ENCODE results near the gene MSI1. TPM values are rescaled to one million over a fixed set of nuclear protein-coding genes. Genes with fewer than 3 reads are reported as not detected.

The MSI1 gene
- total RNA-seq, 1 experiment from 2014 or later: 26.0 TPM

GRCh38 chr12:120347766-120348165 lies 21.2 kb downstream of the MSI1 start:
- H3K79me2 ChIP-seq (ENCODE audit: insufficient read depth, low read length): no peaks in the 10 kb centered on the region
- H3K9ac ChIP-seq (ENCODE audit: low read length): no peak overlapping the region
- ATAC-seq (no peak), DNase-seq (ENCODE audit: low read depth, low spot score) (no peak)
- ChIA-PET POLR2A (no interaction called here), RAD21 (ENCODE audit: low non-redundant PET in 1 of 2, low total read pairs in 2 of 2, uncharacterized antibody in 2 of 2, unreplicated experiment in 2 of 2) (no interaction called here), CTCF (no interaction called here)
- H4K20me1 ChIP-seq (ENCODE audit: insufficient read depth): no peaks in the 10 kb centered on the region
- no peaks in the 10 kb centered on the region for H3K9me2 ChIP-seq (ENCODE audit: insufficient read depth)
- H3K36me3 ChIP-seq (ENCODE audit: control insufficient read depth in 1 of 2, insufficient read depth in 2 of 2, low read length in 2 of 2): peaks cover 2 to 3% of the 10 kb centered on the region in 2 experiments; a peak in 2 of 4 replicates
- H3K4me3 ChIP-seq (replicated peaks in 1 of 2; ENCODE audit: low read depth in 1 of 2, low read length in 2 of 2): no peak overlapping the region
- no peak overlapping the region for H2AFZ ChIP-seq (ENCODE audit: low read depth, low read length, poor library complexity, severe bottlenecking)
- intact Hi-C loops (cut with micrococcal nuclease): no loop called here
- no peaks in the 10 kb centered on the region for H3K27me3 ChIP-seq (ENCODE audit: insufficient read depth, low read length)
- H3K27ac ChIP-seq (ENCODE audit: low read depth, low read length): no peak overlapping the region
- TF ChIP-seq YY1 (IDR thresholded peaks at IDR 0.05; ENCODE audit: extremely low read depth, insufficient replicate concordance, low read depth, low read length): no peak
- no peak for TF ChIP-seq CEBPB (IDR thresholded peaks at IDR 0.05; ENCODE audit: low read depth)
- TF ChIP-seq MAX (IDR thresholded peaks at IDR 0.05): no peak
- no peak for TF ChIP-seq REST (IDR thresholded peaks at IDR 0.05; ENCODE audit: low read depth)
- TF ChIP-seq EGR1 (IDR thresholded peaks at IDR 0.05; ENCODE audit: low read depth): no peak
- TF ChIP-seq ZBTB33 (IDR thresholded peaks at IDR 0.05; ENCODE audit: extremely low read depth, insufficient replicate concordance, low read length): no peak
- no peak for TF ChIP-seq SP1 (IDR thresholded peaks at IDR 0.05; ENCODE audit: low read depth)
- TF ChIP-seq EZH2phosphoT487 (IDR thresholded peaks at IDR 0.05; ENCODE audit: borderline replicate concordance): no peak
- TF ChIP-seq ZNF274 (IDR thresholded peaks at IDR 0.05; ENCODE audit: low read depth, low read length): no peak
- no peak for TF ChIP-seq EZH2 (IDR thresholded peaks at IDR 0.05)
- no peak for TF ChIP-seq POLR2AphosphoS5 (IDR thresholded peaks at IDR 0.05; ENCODE audit: low read depth, low read length)
- TF ChIP-seq CBX3 (IDR thresholded peaks at IDR 0.05; ENCODE audit: low read depth): no peak
- no peak for TF ChIP-seq CTCF (IDR thresholded peaks at IDR 0.05 in 2 of 3, conservative IDR thresholded peaks at IDR 0.05 in 1 of 3; ENCODE audit: borderline replicate concordance in 1 of 3, insufficient read depth in 1 of 3, low read depth in 2 of 3, low read length in 2 of 3)
- no peak for TF ChIP-seq RAD21 (IDR thresholded peaks at IDR 0.05; ENCODE audit: low read depth)
- no peak for TF ChIP-seq POLR2A (IDR thresholded peaks at IDR 0.05; ENCODE audit: borderline replicate concordance, extremely low read depth, insufficient read depth, insufficient read length)
- no peak for TF ChIP-seq TCF7L2 (IDR thresholded peaks at IDR 0.05; ENCODE audit: borderline replicate concordance, extremely low read depth, insufficient read depth, insufficient read length)
- no peak for TF ChIP-seq JUND (IDR thresholded peaks at IDR 0.05)
- no peak for TF ChIP-seq ELF1 (IDR thresholded peaks at IDR 0.05; ENCODE audit: borderline replicate concordance, low read depth)
- H3K4me1 ChIP-seq (ENCODE audit: control insufficient read depth in 1 of 2, insufficient read depth in 2 of 2, low read length in 2 of 2): peaks cover 0 to 8% of the 10 kb centered on the region in 2 experiments; a peak in 2 of 4 replicates
- no peaks in the 10 kb centered on the region for H3K9me3 ChIP-seq (ENCODE audit: control insufficient read depth in 1 of 2, insufficient read depth in 1 of 2, low read depth in 1 of 2, low read length in 2 of 2)
- no peak overlapping the region for H3K4me2 ChIP-seq (ENCODE audit: low read length)
- BruUV-seq (replicated peaks): no TSS peak
